ENCODE measurements around the gene TMEM14C. TPM values are rescaled to one million over a fixed set of nuclear protein-coding genes. Genes with fewer than 3 reads are reported as not detected.

The TMEM14C gene
- total RNA-seq, 1 experiment from 2014 or later = 134 TPM

- Mint-ChIP-seq H3K9me3 (ENCODE audit: unreplicated experiment) (no peaks in the 10 kb centered on the region), H3K4me1 (ENCODE audit: low read depth, unreplicated experiment) (peaks cover 6% of the 10 kb centered on the region), H3K4me3 (ENCODE audit: unreplicated experiment) (no peak overlapping the region), H3K36me3 (ENCODE audit: insufficient read depth, unreplicated experiment) (peaks cover 67% of the 10 kb centered on the region), H3K27me3 (ENCODE audit: insufficient read depth, unreplicated experiment) (no peaks in the 10 kb centered on the region), H3K27ac (ENCODE audit: unreplicated experiment) (peak overlapping the region; percentile 80)
- Histone ChIP-seq H3K27me3 (replicated peaks; ENCODE audit: control insufficient read depth, insufficient read depth, low read length) (no peaks in the 10 kb centered on the region), H3K4me3 (ENCODE audit: low read depth, low read length) (no peak overlapping the region), H3K4me1 (peaks cover 4% of the 10 kb centered on the region; the same call in 1 of the 2 replicates), H3K36me3 (ENCODE audit: control insufficient read depth, insufficient read depth, low read length) (peaks cover 3% of the 10 kb centered on the region), H3K9me3 (no peaks in the 10 kb centered on the region)
- ChIA-PET POLR2A (interaction anchor here (0.6 kb wide), 3 partner anchors 12 to 64 kb away, joined by 3 to 10 read pairs (median 3); partner anchors contain the start of genes C6orf52, PAK1IP1, TMEM14B and TMEM14C), CTCF (interaction anchor here (0.6 kb wide), 3 partner anchors 12 to 281 kb away, joined by 3 to 5 read pairs (median 3); partner anchors contain the start of gene TMEM14B)
- intact Hi-C loops (cut with micrococcal nuclease; ENCODE audit: unreplicated experiment) = loop anchor here (1.0 to 2.0 kb wide), 3 partner anchors 37 to 249 kb away; no protein-coding TSS in a partner anchor
- no TSS peak for BruUV-seq (replicated peaks)
- DNase-seq = peak; percentile 46 to 68
- TF ChIP-seq CTCF (IDR thresholded peaks at IDR 0.05; ENCODE audit: insufficient read depth in 1 of 2, low read depth in 1 of 2, low read length in 1 of 2, severe bottlenecking in 1 of 2, unreplicated experiment in 1 of 2) = peak; percentile 42 to 44
Measured at GRCh38 chr6:10759312-10759839, 36.5 kb downstream of the TMEM14C start.

GRCh38 chr6:10759884-10760329 lies 37.0 kb downstream of the TMEM14C start:
- Mint-ChIP-seq H3K9me3 (ENCODE audit: unreplicated experiment) (no peaks in the 10 kb centered on the region), H3K27me3 (ENCODE audit: insufficient read depth, unreplicated experiment) (no peaks in the 10 kb centered on the region), H3K27ac (ENCODE audit: unreplicated experiment) (peak overlapping the region; percentile 70), H3K36me3 (ENCODE audit: insufficient read depth, unreplicated experiment) (peaks cover 62% of the 10 kb centered on the region), H3K4me3 (ENCODE audit: unreplicated experiment) (no peak overlapping the region), H3K4me1 (ENCODE audit: low read depth, unreplicated experiment) (peaks cover 6% of the 10 kb centered on the region)
- Histone ChIP-seq H3K4me1 (peaks cover 4% of the 10 kb centered on the region; the same call in 1 of the 2 replicates), H3K4me3 (ENCODE audit: low read depth, low read length) (no peak overlapping the region), H3K27me3 (replicated peaks; ENCODE audit: control insufficient read depth, insufficient read depth, low read length) (no peaks in the 10 kb centered on the region), H3K9me3 (no peaks in the 10 kb centered on the region), H3K36me3 (ENCODE audit: control insufficient read depth, insufficient read depth, low read length) (peaks cover 2% of the 10 kb centered on the region)
- no peak for DNase-seq
- no peak for TF ChIP-seq CTCF (IDR thresholded peaks at IDR 0.05; ENCODE audit: insufficient read depth in 1 of 2, low read depth in 1 of 2, low read length in 1 of 2, severe bottlenecking in 1 of 2, unreplicated experiment in 1 of 2)
- POLR2A ChIA-PET = interaction anchor here (0.6 kb wide), 3 partner anchors 13 to 65 kb away, joined by 3 to 10 read pairs (median 3); partner anchors contain the start of genes C6orf52, PAK1IP1, TMEM14B and TMEM14C
- CTCF ChIA-PET = interaction anchor here (0.6 kb wide), 3 partner anchors 12 to 281 kb away, joined by 3 to 5 read pairs (median 3); partner anchors contain the start of gene TMEM14B
- intact Hi-C loops (cut with micrococcal nuclease; ENCODE audit: unreplicated experiment) = loop anchor here (1.0 to 2.0 kb wide), 3 partner anchors 38 to 250 kb away; no protein-coding TSS in a partner anchor
- BruUV-seq (replicated peaks) = no TSS peak

GRCh38 chr6:10763006-10763405 lies 40.1 kb downstream of the TMEM14C start:
- H3K27me3 Mint-ChIP-seq (ENCODE audit: insufficient read depth, unreplicated experiment) = no peaks in the 10 kb centered on the region
- H3K4me3 Mint-ChIP-seq (ENCODE audit: unreplicated experiment) = no peak overlapping the region
- BruUV-seq (replicated peaks) = no TSS peak
- no peaks in the 10 kb centered on the region for H3K36me3 ChIP-seq (ENCODE audit: control insufficient read depth, insufficient read depth, low read length)
- POLR2A ChIA-PET = no interaction called here
- H3K27me3 ChIP-seq (replicated peaks; ENCODE audit: control insufficient read depth, insufficient read depth, low read length) = no peaks in the 10 kb centered on the region
- no peaks in the 10 kb centered on the region for H3K9me3 ChIP-seq
- H3K4me1 Mint-ChIP-seq (ENCODE audit: low read depth, unreplicated experiment) = peaks cover 6% of the 10 kb centered on the region
- intact Hi-C loops (cut with micrococcal nuclease; ENCODE audit: unreplicated experiment) = no loop called here
- no peak for TF ChIP-seq CTCF (IDR thresholded peaks at IDR 0.05; ENCODE audit: insufficient read depth in 1 of 2, low read depth in 1 of 2, low read length in 1 of 2, severe bottlenecking in 1 of 2, unreplicated experiment in 1 of 2)
- H3K9me3 Mint-ChIP-seq (ENCODE audit: unreplicated experiment) = no peaks in the 10 kb centered on the region
- no peak overlapping the region for H3K4me3 ChIP-seq (ENCODE audit: low read depth, low read length)
- DNase-seq = no peak
- CTCF ChIA-PET = interaction anchor here (0.6 kb wide), 1 partner anchor 16 kb away, joined by 4 read pairs; no protein-coding TSS in a partner anchor
- H3K36me3 Mint-ChIP-seq (ENCODE audit: insufficient read depth, unreplicated experiment) = peaks cover 39% of the 10 kb centered on the region
- H3K4me1 ChIP-seq = peaks cover 4% of the 10 kb centered on the region; the same call in 1 of the 2 replicates
- H3K27ac Mint-ChIP-seq (ENCODE audit: unreplicated experiment) = no peak overlapping the region
